K562 (cell line): Measurements from ENCODE around the gene CPVL. TPM values are rescaled to one million over a fixed set of nuclear protein-coding genes. Genes with fewer than 3 reads are reported as not detected.

Experiments used
- MECOM ChIP-seq: fragments of 250-450 bp; sonication (Bioruptor Pico); IDR thresholded peaks from 2 replicates; pipeline ENCODE4 v1.8.0; 2022; ENCODE audit warnings: inconsistent platforms
- SAP30 ChIP-seq: fragments of 200-600 bp; sonication (generic); IDR thresholded peaks from 2 replicates; pipeline ENCODE4 v1.6.1; 2012; ENCODE audit warnings: borderline replicate concordance, low read depth, mild to moderate bottlenecking, moderate library complexity, low read length, control low read depth, inconsistent platforms; ENCODE audit not compliant: insufficient read depth, poor library complexity, severe bottlenecking
- SIRT6 ChIP-seq: IDR thresholded peaks from one replicate; pipeline ENCODE4 v1.6.1; 2012; ENCODE audit warnings: low read depth, mild to moderate bottlenecking, control low read depth, inconsistent platforms, low read length, moderate library complexity
- TRIM28 ChIP-seq: fragments of 450-650 bp; IDR thresholded peaks from 2 replicates; pipeline ENCODE4 v1.6.1; 2017
- polyA plus RNA-seq, 8 experiments: library from polyadenylated mRNA; depleted of rRNA in 4 of 8; stranded (reverse) in 5 of 8; unstranded in 3 of 8; fragments of >200 nt; fragmentation: Nextera tagmentation in 2 of 8; fragmentation: Illumina TruSeq in 1 of 8; extraction: Ambion mirVana in 2 of 8; extraction: Trizol in 1 of 8; gene quantifications; 2 replicates each; pipeline versions ENCODE4 v1.2.1 to v1.2.3, GENCODE V29; 2011 to 2014; ENCODE audit warnings: inconsistent platforms in 1 of 8, missing spikeins in 1 of 8
- total RNA-seq, 7 experiments: library from RNA; depleted of rRNA in 6 of 7; stranded (reverse); fragments of >200 nt in 6 of 7; fragmentation: Illumina TruSeq in 2 of 7; extraction: Trizol in 2 of 7; gene quantifications; 2 replicates each; pipeline versions ENCODE4 v1.2.1 to v1.2.3, GENCODE V29; 2011 to 2021; ENCODE audit warnings: low replicate concordance in 1 of 7
- TF ChIP-seq, protein P1 (sequence below): IDR thresholded peaks from 2 replicates; pipeline ENCODE4 v1.6.1; 2012; ENCODE audit warnings: low read depth, low read length, improper control_type of control experiment, borderline replicate concordance
- TF ChIP-seq, protein P2 (sequence below): IDR thresholded peaks from 3 replicates; pipeline ENCODE4 v1.6.1; 2011; ENCODE audit warnings: borderline replicate concordance, mild to moderate bottlenecking, moderate library complexity; ENCODE audit not compliant: insufficient read length; ENCODE audit errors: extremely low read depth
- TF ChIP-seq, protein P3 (sequence below): fragments of 250-450 bp; sonication (Bioruptor Pico); IDR thresholded peaks from 2 replicates; pipeline ENCODE4 v1.5.0; 2021; ENCODE audit warnings: mild to moderate bottlenecking, moderate library complexity
- TF ChIP-seq, protein P4 (sequence below): sonication (generic); formaldehyde crosslinking; IDR thresholded peaks from 2 replicates; pipeline ENCODE4 v1.8.0; 2023; ENCODE audit warnings: mild to moderate bottlenecking, missing genetic modification reagents

Gene CPVL
- total and polyA plus RNA-seq, 9 of the 15 experiments (the other 6 are each of a cell fraction or from before 2014, with no cell fraction given) = 0.89 to 2.4 (median 1.5) TPM

DNA sequence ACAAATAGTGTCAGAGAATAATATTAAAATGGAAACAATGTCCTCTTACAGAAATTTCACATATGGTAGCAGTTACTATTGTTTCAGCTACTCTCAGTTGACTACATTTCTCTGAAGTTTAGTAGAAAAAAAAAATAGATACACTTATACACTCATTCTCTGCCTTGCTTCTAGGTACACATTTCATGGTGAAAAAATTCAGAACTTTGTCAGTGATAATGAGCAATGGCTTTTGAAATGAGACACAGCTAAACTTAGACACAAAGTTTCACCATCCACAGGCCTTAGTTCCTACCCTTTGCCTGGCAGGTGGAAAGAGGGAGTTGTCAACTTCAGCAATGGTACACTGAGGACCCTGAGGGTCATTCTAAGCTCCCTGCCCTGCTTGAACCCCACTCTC is 69.2 kb downstream of the CPVL start (continued):
- TF ChIP-seq, protein P1, sequence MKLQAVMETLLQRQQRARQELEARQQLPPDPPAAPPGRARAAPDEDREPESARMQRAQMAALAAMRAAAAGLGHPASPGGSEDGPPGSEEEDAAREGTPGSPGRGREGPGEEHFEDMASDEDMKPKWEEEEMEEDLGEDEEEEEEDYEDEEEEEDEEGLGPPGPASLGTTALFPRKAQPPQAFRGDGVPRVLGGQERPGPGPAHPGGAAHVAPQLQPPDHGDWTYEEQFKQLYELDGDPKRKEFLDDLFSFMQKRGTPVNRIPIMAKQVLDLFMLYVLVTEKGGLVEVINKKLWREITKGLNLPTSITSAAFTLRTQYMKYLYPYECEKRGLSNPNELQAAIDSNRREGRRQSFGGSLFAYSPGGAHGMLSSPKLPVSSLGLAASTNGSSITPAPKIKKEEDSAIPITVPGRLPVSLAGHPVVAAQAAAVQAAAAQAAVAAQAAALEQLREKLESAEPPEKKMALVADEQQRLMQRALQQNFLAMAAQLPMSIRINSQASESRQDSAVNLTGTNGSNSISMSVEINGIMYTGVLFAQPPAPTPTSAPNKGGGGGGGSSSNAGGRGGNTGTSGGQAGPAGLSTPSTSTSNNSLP = no peak
- TF ChIP-seq SAP30 (no peak), SIRT6 (no peak), MECOM (CRISPR knock-in tag) (no peak), TRIM28 (no peak)
- TF ChIP-seq, protein P2, sequence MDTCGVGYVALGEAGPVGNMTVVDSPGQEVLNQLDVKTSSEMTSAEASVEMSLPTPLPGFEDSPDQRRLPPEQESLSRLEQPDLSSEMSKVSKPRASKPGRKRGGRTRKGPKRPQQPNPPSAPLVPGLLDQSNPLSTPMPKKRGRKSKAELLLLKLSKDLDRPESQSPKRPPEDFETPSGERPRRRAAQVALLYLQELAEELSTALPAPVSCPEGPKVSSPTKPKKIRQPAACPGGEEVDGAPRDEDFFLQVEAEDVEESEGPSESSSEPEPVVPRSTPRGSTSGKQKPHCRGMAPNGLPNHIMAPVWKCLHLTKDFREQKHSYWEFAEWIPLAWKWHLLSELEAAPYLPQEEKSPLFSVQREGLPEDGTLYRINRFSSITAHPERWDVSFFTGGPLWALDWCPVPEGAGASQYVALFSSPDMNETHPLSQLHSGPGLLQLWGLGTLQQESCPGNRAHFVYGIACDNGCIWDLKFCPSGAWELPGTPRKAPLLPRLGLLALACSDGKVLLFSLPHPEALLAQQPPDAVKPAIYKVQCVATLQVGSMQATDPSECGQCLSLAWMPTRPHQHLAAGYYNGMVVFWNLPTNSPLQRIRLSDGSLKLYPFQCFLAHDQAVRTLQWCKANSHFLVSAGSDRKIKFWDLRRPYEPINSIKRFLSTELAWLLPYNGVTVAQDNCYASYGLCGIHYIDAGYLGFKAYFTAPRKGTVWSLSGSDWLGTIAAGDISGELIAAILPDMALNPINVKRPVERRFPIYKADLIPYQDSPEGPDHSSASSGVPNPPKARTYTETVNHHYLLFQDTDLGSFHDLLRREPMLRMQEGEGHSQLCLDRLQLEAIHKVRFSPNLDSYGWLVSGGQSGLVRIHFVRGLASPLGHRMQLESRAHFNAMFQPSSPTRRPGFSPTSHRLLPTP = no peak
- TF ChIP-seq, protein P3, sequence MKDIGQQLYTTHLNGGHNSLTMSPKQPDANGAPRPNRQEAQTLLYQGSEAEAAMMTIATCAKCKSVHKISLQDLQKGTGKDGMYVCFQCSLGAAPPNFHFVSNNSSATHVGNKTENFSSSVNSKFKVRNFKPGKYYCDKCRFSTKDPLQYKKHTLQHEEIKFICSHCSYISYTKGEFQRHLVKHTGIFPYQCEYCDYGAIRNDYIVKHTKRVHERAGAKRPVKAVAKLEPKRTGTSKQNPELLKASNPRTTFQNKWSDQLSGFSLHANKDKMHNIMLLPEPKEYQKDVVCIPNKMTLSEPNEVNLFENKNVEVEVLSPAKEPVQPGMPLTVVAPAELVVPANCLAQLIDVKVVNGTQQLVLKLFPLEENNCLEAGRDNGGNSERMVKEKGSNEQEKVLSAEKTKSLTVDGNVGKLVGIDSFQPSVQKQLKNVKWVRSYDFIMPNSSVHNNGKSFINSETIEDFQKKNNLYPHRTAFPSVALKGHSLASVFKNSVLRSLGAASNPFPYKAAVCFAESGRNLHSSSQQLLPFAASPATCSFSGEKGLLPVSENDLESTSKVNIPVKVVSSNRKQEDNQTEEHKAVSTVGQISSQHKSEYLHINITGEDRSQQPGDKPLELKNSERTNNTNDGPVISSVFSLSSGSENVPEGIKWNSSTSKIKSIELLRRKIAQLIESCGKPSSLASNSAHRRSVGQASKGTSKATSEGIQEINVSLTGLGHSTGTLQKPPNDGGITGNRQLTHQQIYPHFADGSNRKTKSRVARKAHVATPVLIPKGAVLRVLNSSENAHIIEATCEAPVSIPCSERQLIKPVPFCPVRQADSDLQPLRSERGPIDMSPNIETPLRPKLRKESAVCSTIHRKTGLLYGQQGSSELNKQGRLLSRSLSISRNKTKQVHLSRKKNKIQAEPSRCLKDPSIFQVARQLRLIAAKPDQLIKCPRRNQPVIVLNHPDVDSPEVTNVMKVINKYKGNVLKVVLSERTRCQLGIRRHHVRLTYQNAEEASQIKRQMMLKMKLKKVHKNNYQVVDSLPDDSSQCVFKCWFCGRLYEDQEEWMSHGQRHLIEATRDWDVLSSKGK (CRISPR knock-in tag) = no peak
- TF ChIP-seq, protein P4, sequence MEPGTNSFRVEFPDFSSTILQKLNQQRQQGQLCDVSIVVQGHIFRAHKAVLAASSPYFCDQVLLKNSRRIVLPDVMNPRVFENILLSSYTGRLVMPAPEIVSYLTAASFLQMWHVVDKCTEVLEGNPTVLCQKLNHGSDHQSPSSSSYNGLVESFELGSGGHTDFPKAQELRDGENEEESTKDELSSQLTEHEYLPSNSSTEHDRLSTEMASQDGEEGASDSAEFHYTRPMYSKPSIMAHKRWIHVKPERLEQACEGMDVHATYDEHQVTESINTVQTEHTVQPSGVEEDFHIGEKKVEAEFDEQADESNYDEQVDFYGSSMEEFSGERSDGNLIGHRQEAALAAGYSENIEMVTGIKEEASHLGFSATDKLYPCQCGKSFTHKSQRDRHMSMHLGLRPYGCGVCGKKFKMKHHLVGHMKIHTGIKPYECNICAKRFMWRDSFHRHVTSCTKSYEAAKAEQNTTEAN = no peak
